ENCODE results near the gene SLC8A1.

- TF ChIP-seq EP300 (IDR thresholded peaks at IDR 0.05) (no peak), POLR2A (IDR thresholded peaks at IDR 0.05) (no peak)
- TF ChIP-seq, protein P1, sequence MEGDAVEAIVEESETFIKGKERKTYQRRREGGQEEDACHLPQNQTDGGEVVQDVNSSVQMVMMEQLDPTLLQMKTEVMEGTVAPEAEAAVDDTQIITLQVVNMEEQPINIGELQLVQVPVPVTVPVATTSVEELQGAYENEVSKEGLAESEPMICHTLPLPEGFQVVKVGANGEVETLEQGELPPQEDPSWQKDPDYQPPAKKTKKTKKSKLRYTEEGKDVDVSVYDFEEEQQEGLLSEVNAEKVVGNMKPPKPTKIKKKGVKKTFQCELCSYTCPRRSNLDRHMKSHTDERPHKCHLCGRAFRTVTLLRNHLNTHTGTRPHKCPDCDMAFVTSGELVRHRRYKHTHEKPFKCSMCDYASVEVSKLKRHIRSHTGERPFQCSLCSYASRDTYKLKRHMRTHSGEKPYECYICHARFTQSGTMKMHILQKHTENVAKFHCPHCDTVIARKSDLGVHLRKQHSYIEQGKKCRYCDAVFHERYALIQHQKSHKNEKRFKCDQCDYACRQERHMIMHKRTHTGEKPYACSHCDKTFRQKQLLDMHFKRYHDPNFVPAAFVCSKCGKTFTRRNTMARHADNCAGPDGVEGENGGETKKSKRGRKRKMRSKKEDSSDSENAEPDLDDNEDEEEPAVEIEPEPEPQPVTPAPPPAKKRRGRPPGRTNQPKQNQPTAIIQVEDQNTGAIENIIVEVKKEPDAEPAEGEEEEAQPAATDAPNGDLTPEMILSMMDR (IDR thresholded peaks at IDR 0.05) = no peak
Observed at GRCh38 chr2:40103590-40103989, 348.3 kb downstream of the SLC8A1 start.
